KOPT-K1 (cell line): Measurements from ENCODE around the gene GALR1.
"Not testable (repeated sequence)": the region's sequence is repeated elsewhere in the genome, so short reads cannot be mapped to it uniquely, and the experiment has no call there.

Experiments
- H3K27ac ChIP-seq: fragments of 200-600 bp; sonication (generic); 2 replicates; pipeline ENCODE4 v1.5.1; 2016; ENCODE audit warnings: antibody characterized with exemption, mild to moderate bottlenecking, low read depth, low read length; ENCODE audit not compliant: poor library complexity, severe bottlenecking
- H3K36me3 ChIP-seq: fragments of 200-600 bp; sonication (generic); 2 replicates; pipeline ENCODE4 v1.5.1; 2017; ENCODE audit warnings: antibody characterized with exemption, mild to moderate bottlenecking, low read length, moderate library complexity; ENCODE audit not compliant: insufficient read depth
- H3K9me3 ChIP-seq: fragments of 200-600 bp; sonication (generic); 2 replicates; pipeline ENCODE4 v1.5.1; 2017; ENCODE audit warnings: antibody characterized with exemption, low read length, mild to moderate bottlenecking; ENCODE audit not compliant: insufficient read depth, poor library complexity, severe bottlenecking

GALR1 gene

GRCh38 chr18:77223653-77224052 is 26.0 kb upstream of the GALR1 start:
- H3K36me3 ChIP-seq: no peaks in the 10 kb centered on the region
- H3K27ac ChIP-seq: no peak overlapping the region
- H3K9me3 ChIP-seq: no peaks in the 10 kb centered on the region

- Histone ChIP-seq H3K27ac (no peak overlapping the region), H3K9me3 (no peaks in the 10 kb centered on the region), H3K36me3 (no peaks in the 10 kb centered on the region)
Observed at GRCh38 chr18:77230645-77231044, 19.0 kb upstream of the GALR1 start.

- Histone ChIP-seq H3K9me3 (peaks cover 21% of the 10 kb centered on the region), H3K36me3 (no peaks in the 10 kb centered on the region), H3K27ac (no peak overlapping the region)
Observed at GRCh38 chr18:77234504-77235365, 14.9 kb upstream of the GALR1 start.

- H3K9me3 ChIP-seq: peaks cover 31% of the 10 kb centered on the region
- not testable (repeated sequence) for H3K36me3 ChIP-seq
Observed at GRCh38 chr18:77239285-77239684, 10.4 kb upstream of the GALR1 start.

GRCh38 chr18:77248873-77249568 is 627 bp upstream of the GALR1 start:
- Histone ChIP-seq H3K36me3 (no peaks in the 10 kb centered on the region), H3K9me3 (peaks cover 61% of the 10 kb centered on the region), H3K27ac (no peak overlapping the region)

More at GRCh38 chr18:77239285-77239684, 10.4 kb upstream of the GALR1 start:
- H3K27ac ChIP-seq: not testable (repeated sequence)

GRCh38 chr18:77250501-77250925 is 865 bp downstream of the GALR1 start:
- Histone ChIP-seq H3K27ac (no peak overlapping the region), H3K36me3 (no peaks in the 10 kb centered on the region), H3K9me3 (peaks cover 53% of the 10 kb centered on the region)

GRCh38 chr18:77250926-77251729 is 1.5 kb downstream of the GALR1 start:
- no peaks in the 10 kb centered on the region for H3K36me3 ChIP-seq

GRCh38 chr18:77251730-77252050 is 2.0 kb downstream of the GALR1 start:
- H3K27ac ChIP-seq: no peak overlapping the region
- peaks cover 49% of the 10 kb centered on the region for H3K9me3 ChIP-seq
- H3K36me3 ChIP-seq: no peaks in the 10 kb centered on the region

More at GRCh38 chr18:77250926-77251729, 1.5 kb downstream of the GALR1 start:
- H3K27ac ChIP-seq: no peak overlapping the region
- H3K9me3 ChIP-seq: peaks cover 53% of the 10 kb centered on the region

- Histone ChIP-seq H3K27ac (no peak overlapping the region), H3K36me3 (no peaks in the 10 kb centered on the region), H3K9me3 (peaks cover 32% of the 10 kb centered on the region)
Observed at GRCh38 chr18:77254711-77255405, 5.2 kb downstream of the GALR1 start.

GRCh38 chr18:77255426-77256105 is 5.9 kb downstream of the GALR1 start:
- H3K27ac ChIP-seq: no peak overlapping the region
- no peaks in the 10 kb centered on the region for H3K36me3 ChIP-seq
- H3K9me3 ChIP-seq: peaks cover 27% of the 10 kb centered on the region

GRCh38 chr18:77262643-77263465 is 13.2 kb downstream of the GALR1 start:
- peaks cover 25% of the 10 kb centered on the region for H3K9me3 ChIP-seq
- H3K27ac ChIP-seq: no peak overlapping the region
- H3K36me3 ChIP-seq: no peaks in the 10 kb centered on the region

GRCh38 chr18:77263466-77263763 is 13.8 kb downstream of the GALR1 start:
- no peaks in the 10 kb centered on the region for H3K36me3 ChIP-seq
- no peak overlapping the region for H3K27ac ChIP-seq
- H3K9me3 ChIP-seq: peaks cover 23% of the 10 kb centered on the region

GRCh38 chr18:77267969-77268368 is 18.3 kb downstream of the GALR1 start:
- Histone ChIP-seq H3K36me3 (no peaks in the 10 kb centered on the region), H3K27ac (no peak overlapping the region), H3K9me3 (peaks cover 13% of the 10 kb centered on the region)

GRCh38 chr18:77268456-77268855 is 18.8 kb downstream of the GALR1 start:
- no peak overlapping the region for H3K27ac ChIP-seq
- peaks cover 13% of the 10 kb centered on the region for H3K9me3 ChIP-seq
- no peaks in the 10 kb centered on the region for H3K36me3 ChIP-seq
